Transverse colon (tissue), 3 donors: ENCODE results near the gene KCNJ10.

Experiments
- CTCF ChIP-seq, 5 experiments: fragments of 200-600 bp in 3 of 5; fragments of 450-650 bp in 2 of 5; sonication (generic) in 3 of 5; IDR thresholded peaks; 1 replicate in 2 of 5; 2 replicates in 3 of 5; pipeline ENCODE4 v1.5.1; 2016 to 2017; ENCODE audit warnings: antibody characterized with exemption in 5 of 5, inconsistent platforms in 3 of 5, mild to moderate bottlenecking in 2 of 5, moderate library complexity in 1 of 5
- EP300 ChIP-seq: sonication (generic); formaldehyde crosslinking; IDR thresholded peaks from one replicate; pipeline ENCODE4 v1.6.1; 2017; ENCODE audit warnings: antibody characterized with exemption, low read depth
- POLR2A ChIP-seq: fragments of 450-650 bp; IDR thresholded peaks from one replicate; pipeline ENCODE4 v1.6.1; 2016; ENCODE audit warnings: antibody characterized with exemption, mild to moderate bottlenecking, moderate library complexity

GRCh38 chr1:159955456-159955855 is 114.5 kb downstream of the KCNJ10 start:
- no peak for TF ChIP-seq CTCF (IDR thresholded peaks at IDR 0.05)
- TF ChIP-seq POLR2A, result no peak
- no peak for TF ChIP-seq EP300
